Transverse colon (tissue), 4 donors: Measurements from ENCODE around the gene GJE1. TPM values are rescaled to one million over a fixed set of nuclear protein-coding genes. Genes with fewer than 3 reads are reported as not detected.

Experiments
- DNase-seq: peaks from one replicate; pipeline ENCODE4 v3.0.0-alpha.2; 2019
- H3K27ac ChIP-seq, 4 donors: fragments of 200-600 bp; sonication (generic); 2 replicates each; pipeline ENCODE4 v1.5.1; 2016 to 2018; ENCODE audit warnings: inconsistent platforms in 4 of 4
- H3K27me3 ChIP-seq: fragments of 200-600 bp; sonication (generic); 2 replicates; pipeline ENCODE4 v1.5.1; 2017; ENCODE audit warnings: inconsistent platforms
- H3K36me3 ChIP-seq, 4 donors: fragments of 200-600 bp; sonication (generic); 2 replicates each; pipeline ENCODE4 v1.5.1; 2017 to 2019; ENCODE audit warnings: inconsistent platforms in 4 of 4
- H3K4me1 ChIP-seq, 4 donors: fragments of 200-600 bp; sonication (generic); 2 replicates each; pipeline ENCODE4 v1.5.1; 2017 to 2020; ENCODE audit warnings: inconsistent platforms in 4 of 4
- H3K4me3 ChIP-seq, 4 donors: fragments of 200-600 bp; sonication (generic); 1 replicate in 1 of 4; 2 replicates in 3 of 4; pipeline versions ENCODE4 v1.5.1 to v1.6.1; 2017 to 2019; ENCODE audit warnings: inconsistent platforms in 4 of 4
- H3K9me3 ChIP-seq, 2 donors: fragments of 200-600 bp; sonication (generic); 2 replicates each; pipeline ENCODE4 v1.5.1; 2017 to 2019; ENCODE audit warnings: inconsistent platforms in 2 of 2
- EP300 ChIP-seq: sonication (generic); formaldehyde crosslinking; IDR thresholded peaks from one replicate; pipeline ENCODE4 v1.6.1; 2017; ENCODE audit warnings: antibody characterized with exemption, low read depth
- POLR2A ChIP-seq: fragments of 450-650 bp; IDR thresholded peaks from one replicate; pipeline ENCODE4 v1.6.1; 2016; ENCODE audit warnings: antibody characterized with exemption, mild to moderate bottlenecking, moderate library complexity
- POLR2AphosphoS5 ChIP-seq, 3 donors: sonication (generic); formaldehyde crosslinking; IDR thresholded peaks; one replicate each; pipeline ENCODE4 v1.6.1; 2016; ENCODE audit warnings: antibody characterized with exemption in 3 of 3
- WGBS, 2 donors: methylation state at CpG; one replicate each; pipeline ENCODE4 v1.1.5; 2018; ENCODE audit warnings: low coverage in 1 of 2; 5-methylcytosine and 5-hydroxymethylcytosine counted together
- in situ Hi-C, 4 donors: fragments of 200-750 bp; cut with MboI; loops; one replicate each; pipeline versions ENCODE4 v1.15.0 to v1.15.1; 2017; ENCODE audit warnings: low sequenced_read_pairs in 3 of 4, low pct_ligation_motif_present in 1 of 4, low pct_unique_long_range_greater_than_20kb in 1 of 4
- intact Hi-C: fragments of 100-400 bp; cut with DNase I; formaldehyde crosslinking; loops from one replicate; pipeline ENCODE4 v1.15.1; 2023; ENCODE audit warnings: low total_unique reads
- total RNA-seq, 4 donors: library from RNA; depleted of rRNA; stranded (reverse); fragments of >200 nt; gene quantifications; one replicate each; pipeline ENCODE4 v1.1.0, GENCODE V29; 2016
- TF ChIP-seq, protein P1 (sequence below), 5 experiments: fragments of 200-600 bp in 3 of 5; fragments of 450-650 bp in 2 of 5; sonication (generic) in 3 of 5; IDR thresholded peaks; 1 replicate in 2 of 5; 2 replicates in 3 of 5; pipeline ENCODE4 v1.5.1; 2016 to 2017; ENCODE audit warnings: antibody characterized with exemption in 5 of 5, inconsistent platforms in 3 of 5, mild to moderate bottlenecking in 2 of 5, moderate library complexity in 1 of 5

The GJE1 gene
- total RNA-seq, 4 donors from 2014 or later: not detected

DNA sequence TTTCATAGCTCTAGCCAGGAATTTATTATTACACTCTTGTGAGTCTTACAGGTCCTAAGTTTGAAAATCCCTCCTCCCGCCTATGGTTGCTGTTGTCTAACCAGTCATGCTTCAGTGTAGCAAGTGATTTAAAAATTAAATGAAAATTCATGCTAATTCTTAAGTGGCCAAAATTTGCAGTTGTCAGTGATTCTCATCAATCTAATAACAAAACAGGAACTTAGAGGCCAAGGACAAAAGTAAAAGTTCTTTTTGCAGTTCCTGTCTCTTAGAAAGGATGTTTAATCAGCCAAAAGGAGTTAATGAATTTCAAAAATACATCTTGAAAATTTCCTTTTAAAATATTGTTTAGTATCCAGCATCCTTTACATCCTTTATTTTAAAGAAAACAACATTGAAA lies 50.6 kb downstream of the GJE1 start:
- no peaks in the 10 kb centered on the region for H3K4me1 ChIP-seq
- 88 to 98% methylated on average over 1 of the region's 1 CpG for WGBS, 2 donors
- H3K27ac ChIP-seq: no peak overlapping the region
- no peak overlapping the region for H3K4me3 ChIP-seq
- TF ChIP-seq POLR2AphosphoS5 (IDR thresholded peaks at IDR 0.05) (no peak), EP300 (no peak), POLR2A (no peak)
- TF ChIP-seq, protein P1, sequence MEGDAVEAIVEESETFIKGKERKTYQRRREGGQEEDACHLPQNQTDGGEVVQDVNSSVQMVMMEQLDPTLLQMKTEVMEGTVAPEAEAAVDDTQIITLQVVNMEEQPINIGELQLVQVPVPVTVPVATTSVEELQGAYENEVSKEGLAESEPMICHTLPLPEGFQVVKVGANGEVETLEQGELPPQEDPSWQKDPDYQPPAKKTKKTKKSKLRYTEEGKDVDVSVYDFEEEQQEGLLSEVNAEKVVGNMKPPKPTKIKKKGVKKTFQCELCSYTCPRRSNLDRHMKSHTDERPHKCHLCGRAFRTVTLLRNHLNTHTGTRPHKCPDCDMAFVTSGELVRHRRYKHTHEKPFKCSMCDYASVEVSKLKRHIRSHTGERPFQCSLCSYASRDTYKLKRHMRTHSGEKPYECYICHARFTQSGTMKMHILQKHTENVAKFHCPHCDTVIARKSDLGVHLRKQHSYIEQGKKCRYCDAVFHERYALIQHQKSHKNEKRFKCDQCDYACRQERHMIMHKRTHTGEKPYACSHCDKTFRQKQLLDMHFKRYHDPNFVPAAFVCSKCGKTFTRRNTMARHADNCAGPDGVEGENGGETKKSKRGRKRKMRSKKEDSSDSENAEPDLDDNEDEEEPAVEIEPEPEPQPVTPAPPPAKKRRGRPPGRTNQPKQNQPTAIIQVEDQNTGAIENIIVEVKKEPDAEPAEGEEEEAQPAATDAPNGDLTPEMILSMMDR (IDR thresholded peaks at IDR 0.05): no peak
- H3K9me3 ChIP-seq: peaks cover 0 to 3% of the 10 kb centered on the region in 2 donors
- H3K36me3 ChIP-seq: no peaks in the 10 kb centered on the region
- in situ Hi-C loops: no loop called here
- no peak for DNase-seq
- intact Hi-C loops: no loop called here
- no peaks in the 10 kb centered on the region for H3K27me3 ChIP-seq

DNA sequence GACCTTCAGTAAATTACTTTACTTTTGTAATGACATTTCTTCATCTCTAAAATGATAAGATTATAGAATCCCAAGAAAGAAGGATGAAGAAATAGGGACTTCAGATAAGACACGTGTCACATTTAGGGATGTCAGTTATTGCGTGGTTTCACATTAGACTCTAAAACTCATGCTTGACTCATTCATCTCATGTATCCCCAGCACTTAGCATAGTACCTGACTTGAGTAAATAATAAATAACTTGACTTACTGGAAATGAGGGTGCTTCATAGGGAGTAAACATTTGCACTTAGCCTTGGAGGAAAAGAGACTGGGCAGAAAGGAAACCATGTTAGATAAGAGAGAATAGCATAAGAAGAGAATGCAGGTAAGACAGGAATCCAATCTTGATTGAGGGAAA lies 51.6 kb downstream of the GJE1 start:
- Histone ChIP-seq H3K36me3 (no peaks in the 10 kb centered on the region), H3K4me3 (no peak overlapping the region), H3K9me3 (no peaks in the 10 kb centered on the region), H3K4me1 (no peaks in the 10 kb centered on the region), H3K27ac (no peak overlapping the region), H3K27me3 (no peaks in the 10 kb centered on the region)
- intact Hi-C loops (no loop called here), in situ Hi-C loops (no loop called here)
- 94 to 95% methylated on average over 2 of the region's 2 CpGs for WGBS, 2 donors
- DNase-seq: no peak
- TF ChIP-seq POLR2AphosphoS5 (IDR thresholded peaks at IDR 0.05): no peak
- TF ChIP-seq POLR2A: no peak
- no peak for TF ChIP-seq EP300
- TF ChIP-seq, protein P1 (IDR thresholded peaks at IDR 0.05): no peak

Other genes starting within 250 kb of the GJE1 start
- not detected for gene NMBR, start 14.2 kb downstream of the GJE1 start, total RNA-seq
- gene VTA1, start 14.3 kb downstream of the GJE1 start, total RNA-seq: 10 to 100 TPM; 10.5 to 52.6 (median 37.2) TPM
- 10 to 100 TPM; 15.7 to 75.2 (median 19.2) TPM for gene ADGRG6, start 169.1 kb downstream of the GJE1 start, total RNA-seq